Liver (tissue), 10 donors: ENCODE results near the gene ZNF700. TPM values are rescaled to one million over a fixed set of nuclear protein-coding genes. Genes with fewer than 3 reads are reported as not detected.

Experiments used
- DNase-seq: peaks from one replicate; pipeline ENCODE4 v3.0.0-alpha.2; 2017; ENCODE audit warnings: low spot score
- H3K27ac ChIP-seq, 2 donors: one replicate each; pipeline ENCODE4 v1.7.0; 2013; ENCODE audit warnings: inconsistent platforms in 2 of 2, low read length in 2 of 2, control low read depth in 1 of 2, low read depth in 1 of 2, mild to moderate bottlenecking in 1 of 2
- H3K27me3 ChIP-seq, 4 donors: one replicate each; pipeline versions ENCODE4 v1.6.1 to v1.7.0; 2013; ENCODE audit warnings: low read length in 3 of 4, inconsistent platforms in 1 of 4, mild to moderate bottlenecking in 1 of 4, moderate library complexity in 1 of 4; ENCODE audit not compliant: control insufficient read depth in 4 of 4, insufficient read depth in 4 of 4
- H3K36me3 ChIP-seq, 4 donors: one replicate each; pipeline versions ENCODE4 v1.6.1 to v1.7.0; 2013; ENCODE audit warnings: low read length in 3 of 4, mild to moderate bottlenecking in 3 of 4, low read depth in 1 of 4, moderate library complexity in 1 of 4; ENCODE audit not compliant: control insufficient read depth in 4 of 4, insufficient read depth in 3 of 4
- H3K4me1 ChIP-seq, 4 donors: one replicate each; pipeline versions ENCODE4 v1.6.1 to v1.7.0; 2013; ENCODE audit warnings: low read length in 3 of 4, mild to moderate bottlenecking in 3 of 4, moderate library complexity in 1 of 4; ENCODE audit not compliant: control insufficient read depth in 4 of 4, insufficient read depth in 4 of 4
- H3K4me3 ChIP-seq, 3 donors: one replicate each; pipeline versions ENCODE4 v1.6.1 to v1.7.0; 2013; ENCODE audit warnings: low read length in 3 of 3, control low read depth in 1 of 3, low read depth in 1 of 3, mild to moderate bottlenecking in 1 of 3
- H3K9ac ChIP-seq, 2 donors: one replicate each; pipeline ENCODE4 v1.7.0; 2013; ENCODE audit warnings: low read length in 2 of 2, mild to moderate bottlenecking in 2 of 2, moderate library complexity in 2 of 2, control low read depth in 1 of 2, low read depth in 1 of 2
- H3K9me3 ChIP-seq, 4 donors: one replicate each; pipeline versions ENCODE4 v1.6.1 to v1.7.0; 2013; ENCODE audit warnings: low read length in 3 of 4; ENCODE audit not compliant: control insufficient read depth in 4 of 4
- ATF3 ChIP-seq: IDR thresholded peaks from 2 replicates; pipeline ENCODE4 v1.6.1; 2016; ENCODE audit warnings: antibody characterized with exemption
- CTCF ChIP-seq: fragments of 150-350 bp; IDR thresholded peaks from 2 replicates; pipeline ENCODE4 v1.5.1; 2017; ENCODE audit warnings: improper control_type of control experiment, low read depth, low read length; ENCODE audit not compliant: missing input control
- EGR1 ChIP-seq, 2 donors: IDR thresholded peaks; 2 replicates each; pipeline ENCODE4 v1.6.1; 2016 to 2018; ENCODE audit warnings: antibody characterized with exemption in 2 of 2, low read depth in 2 of 2
- FOXA1 ChIP-seq: IDR thresholded peaks from 2 replicates; pipeline ENCODE4 v1.6.1; 2016; ENCODE audit warnings: antibody characterized with exemption
- FOXA2 ChIP-seq: IDR thresholded peaks from 2 replicates; pipeline ENCODE4 v1.6.1; 2016; ENCODE audit warnings: antibody characterized with exemption
- GABPA ChIP-seq, 2 donors: IDR thresholded peaks in 1 of 2; conservative IDR thresholded peaks in 1 of 2; 2 replicates each; pipeline ENCODE4 v1.6.1; 2016; ENCODE audit warnings: antibody characterized with exemption in 2 of 2, mild to moderate bottlenecking in 1 of 2, moderate library complexity in 1 of 2
- HNF4A ChIP-seq, 2 donors: conservative IDR thresholded peaks; 2 replicates each; pipeline ENCODE4 v1.6.1; 2016; ENCODE audit warnings: antibody characterized with exemption in 2 of 2, mild to moderate bottlenecking in 2 of 2
- HNF4G ChIP-seq: IDR thresholded peaks from 2 replicates; pipeline ENCODE4 v1.6.1; 2016; ENCODE audit warnings: antibody characterized with exemption
- JUND ChIP-seq, 2 donors: IDR thresholded peaks; 2 replicates each; pipeline ENCODE4 v1.6.1; 2016; ENCODE audit warnings: antibody characterized with exemption in 2 of 2
- NR2F2 ChIP-seq: IDR thresholded peaks from 2 replicates; pipeline ENCODE4 v1.6.1; 2016; ENCODE audit warnings: antibody characterized with exemption
- RAD21 ChIP-seq, 2 donors: IDR thresholded peaks; 2 replicates each; pipeline ENCODE4 v1.6.1; 2016; ENCODE audit warnings: antibody characterized with exemption in 2 of 2, mild to moderate bottlenecking in 2 of 2
- REST ChIP-seq: IDR thresholded peaks from 2 replicates; pipeline ENCODE4 v1.6.1; 2016; ENCODE audit warnings: antibody characterized with exemption, mild to moderate bottlenecking
- RXRA ChIP-seq, 2 donors: IDR thresholded peaks; 2 replicates each; pipeline ENCODE4 v1.6.1; 2017 to 2018; ENCODE audit warnings: antibody characterized with exemption in 2 of 2, mild to moderate bottlenecking in 1 of 2
- TAF1 ChIP-seq: conservative IDR thresholded peaks from 2 replicates; pipeline ENCODE4 v1.6.1; 2016; ENCODE audit warnings: antibody characterized with exemption, mild to moderate bottlenecking
- YY1 ChIP-seq: IDR thresholded peaks from 2 replicates; pipeline ENCODE4 v1.6.1; 2016; ENCODE audit warnings: antibody characterized with exemption, mild to moderate bottlenecking
- WGBS: extraction: QIAGEN DNeasy Blood & Tissue Kit; methylation state at CpG from one replicate; pipeline ENCODE4 v1.1.7; 2013; 5-methylcytosine and 5-hydroxymethylcytosine counted together
- polyA plus RNA-seq, 2 donors: library from polyadenylated mRNA; stranded (reverse) in 1 of 2; unstranded in 1 of 2; fragments of 200-250 nt in 1 of 2; fragments of >200 nt in 1 of 2; fragmentation: Nextera tagmentation in 1 of 2; extraction: Ambion mirVana in 1 of 2; gene quantifications; one replicate each; pipeline versions ENCODE4 v1.2.1 to v1.2.3, GENCODE V29; 2013 to 2015
- small RNA-seq: library from RNA; depleted of rRNA; stranded (forward); fragments of <200 nt; gene quantifications from one replicate; pipeline ENCODE3, GENCODE V24; 2014
- total RNA-seq, 2 donors: library from RNA; depleted of rRNA; stranded (reverse); fragments of >200 nt; gene quantifications; one replicate each; pipeline ENCODE4 v1.2.3, GENCODE V29; 2014
- TF ChIP-seq, protein P1 (sequence below): IDR thresholded peaks from 2 replicates; pipeline ENCODE4 v1.6.1; 2016; ENCODE audit warnings: antibody characterized with exemption
- TF ChIP-seq, protein P2 (sequence below): IDR thresholded peaks from 2 replicates; pipeline ENCODE4 v1.6.1; 2016; ENCODE audit warnings: antibody characterized with exemption
- donor health status: healthy.
- donor health status: healthy.
- donor health status: healthy.
- donor health status: healthy.
- donor health status: healthy.

ZNF700 gene
- total and polyA plus RNA-seq, 4 donors, result 3.1 to 13.7 (median 6.7) TPM

- 92% methylated on average over 1 of the region's 1 CpG for WGBS
- TF ChIP-seq YY1, result no peak
- TF ChIP-seq EGR1 (IDR thresholded peaks at IDR 0.05; ENCODE audit: low read depth in 2 of 2), result no peak
- TF ChIP-seq FOXA1, result no peak
- no peak for TF ChIP-seq ATF3
- no peak for TF ChIP-seq NR2F2
- TF ChIP-seq, protein P1, sequence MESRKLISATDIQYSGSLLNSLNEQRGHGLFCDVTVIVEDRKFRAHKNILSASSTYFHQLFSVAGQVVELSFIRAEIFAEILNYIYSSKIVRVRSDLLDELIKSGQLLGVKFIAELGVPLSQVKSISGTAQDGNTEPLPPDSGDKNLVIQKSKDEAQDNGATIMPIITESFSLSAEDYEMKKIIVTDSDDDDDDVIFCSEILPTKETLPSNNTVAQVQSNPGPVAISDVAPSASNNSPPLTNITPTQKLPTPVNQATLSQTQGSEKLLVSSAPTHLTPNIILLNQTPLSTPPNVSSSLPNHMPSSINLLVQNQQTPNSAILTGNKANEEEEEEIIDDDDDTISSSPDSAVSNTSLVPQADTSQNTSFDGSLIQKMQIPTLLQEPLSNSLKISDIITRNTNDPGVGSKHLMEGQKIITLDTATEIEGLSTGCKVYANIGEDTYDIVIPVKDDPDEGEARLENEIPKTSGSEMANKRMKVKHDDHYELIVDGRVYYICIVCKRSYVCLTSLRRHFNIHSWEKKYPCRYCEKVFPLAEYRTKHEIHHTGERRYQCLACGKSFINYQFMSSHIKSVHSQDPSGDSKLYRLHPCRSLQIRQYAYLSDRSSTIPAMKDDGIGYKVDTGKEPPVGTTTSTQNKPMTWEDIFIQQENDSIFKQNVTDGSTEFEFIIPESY, result no peak
- TF ChIP-seq, protein P2, sequence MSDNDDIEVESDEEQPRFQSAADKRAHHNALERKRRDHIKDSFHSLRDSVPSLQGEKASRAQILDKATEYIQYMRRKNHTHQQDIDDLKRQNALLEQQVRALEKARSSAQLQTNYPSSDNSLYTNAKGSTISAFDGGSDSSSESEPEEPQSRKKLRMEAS, result no peak
- no peak for TF ChIP-seq CTCF
- TF ChIP-seq HNF4G, result no peak
- TF ChIP-seq TAF1, result no peak
- TF ChIP-seq RAD21 (IDR thresholded peaks at IDR 0.05), result no peak
- no peak for TF ChIP-seq REST
- TF ChIP-seq FOXA2, result no peak
- TF ChIP-seq RXRA (IDR thresholded peaks at IDR 0.05), result no peak
- TF ChIP-seq HNF4A (conservative IDR thresholded peaks at IDR 0.05), result no peak
- no peak for TF ChIP-seq GABPA (IDR thresholded peaks at IDR 0.05 in 1 of 2, conservative IDR thresholded peaks at IDR 0.05 in 1 of 2)
- TF ChIP-seq JUND (IDR thresholded peaks at IDR 0.05), result no peak
- Histone ChIP-seq H3K9me3 (no peaks in the 10 kb centered on the region), H3K36me3 (no peaks in the 10 kb centered on the region), H3K27ac (no peak overlapping the region), H3K4me1 (no peaks in the 10 kb centered on the region), H3K27me3 (no peaks in the 10 kb centered on the region), H3K4me3 (no peak overlapping the region), H3K9ac (no peak overlapping the region)
- DNase-seq, result no peak
Measured at GRCh38 chr19:11995174-11995573, 70.3 kb downstream of the ZNF700 start.

Small RNA genes lying within 50 kb of the gene (small RNA-seq; reads per million reads assigned to genes)
- not detected for gene RNA5SP464

Other genes with a start within 250 kb of the ZNF700 start
- gene ZNF823, start 186.2 kb upstream of the ZNF700 start, total RNA-seq, result 1 to 10 TPM; 3.1 to 6.4 TPM
- gene ZNF823, start 186.2 kb upstream of the ZNF700 start, polyA plus RNA-seq, result 1 to 10 TPM; 2.4 to 3.0 TPM
- gene ZNF441, start 158.1 kb upstream of the ZNF700 start, total RNA-seq, result 1 to 10 TPM; 7.1 to 7.4 TPM
- 1 to 10 TPM; 1.8 to 4.2 TPM for gene ZNF441, start 158.1 kb upstream of the ZNF700 start, polyA plus RNA-seq
- gene ZNF491, start 126.6 kb upstream of the ZNF700 start, total RNA-seq, result 1 to 10 TPM in 1 of 2 donors, under 1 TPM in 1; 0.98 to 1.8 TPM
- under 1 TPM; 0.24 to 0.51 TPM for gene ZNF491, start 126.6 kb upstream of the ZNF700 start, polyA plus RNA-seq
- 1 to 10 TPM; 7.2 to 8.5 TPM for gene ZNF440, start 110.8 kb upstream of the ZNF700 start, total RNA-seq
- 1 to 10 TPM; 1.3 to 1.5 TPM for gene ZNF440, start 110.8 kb upstream of the ZNF700 start, polyA plus RNA-seq
- gene ZNF439, start 76.4 kb upstream of the ZNF700 start, total RNA-seq, result 1 to 10 TPM; 2.0 to 2.4 TPM
- under 1 TPM; 0.33 to 0.61 TPM for gene ZNF439, start 76.4 kb upstream of the ZNF700 start, polyA plus RNA-seq
- 10 to 100 TPM; 11.8 to 12.0 TPM for gene ZNF69, start 37.3 kb upstream of the ZNF700 start, total RNA-seq
- 1 to 10 TPM; 2.5 to 5.9 TPM for gene ZNF69, start 37.3 kb upstream of the ZNF700 start, polyA plus RNA-seq
- 1 to 10 TPM; 1.3 TPM for gene ZNF763, start 39.9 kb downstream of the ZNF700 start, total RNA-seq
- under 1 TPM; 0.31 to 0.54 TPM for gene ZNF763, start 39.9 kb downstream of the ZNF700 start, polyA plus RNA-seq
- 1 to 10 TPM; 1.8 to 4.7 TPM for gene ZNF433, start 110.6 kb downstream of the ZNF700 start, total RNA-seq
- 1 to 10 TPM; 1.3 to 3.2 TPM for gene ZNF433, start 110.6 kb downstream of the ZNF700 start, polyA plus RNA-seq
- under 1 TPM; 0.25 to 0.33 TPM for gene ZNF878, start 127.9 kb downstream of the ZNF700 start, total RNA-seq
- gene ZNF878, start 127.9 kb downstream of the ZNF700 start, polyA plus RNA-seq, result not detected
- 1 to 10 TPM; 4.4 to 5.6 TPM for gene ZNF844, start 139.6 kb downstream of the ZNF700 start, total RNA-seq
- 1 to 10 TPM in 1 of 2 donors, under 1 TPM in 1; 0.72 to 1.4 TPM for gene ZNF844, start 139.6 kb downstream of the ZNF700 start, polyA plus RNA-seq
- gene ZNF20, start 215.2 kb downstream of the ZNF700 start, total RNA-seq, result 1 to 10 TPM; 1.2 to 1.8 TPM
- 1 to 10 TPM in 1 of 2 donors, under 1 TPM in 1; 0.13 to 1.0 TPM for gene ZNF20, start 215.2 kb downstream of the ZNF700 start, polyA plus RNA-seq
- gene ZNF625, start 231.6 kb downstream of the ZNF700 start, total RNA-seq, result 1 to 10 TPM; 2.5 to 3.8 TPM
- gene ZNF625, start 231.6 kb downstream of the ZNF700 start, polyA plus RNA-seq, result under 1 TPM in 1 of 2 donors, not detected in 1; 0.20 TPM
- 1 to 10 TPM; 4.5 to 5.8 TPM for gene ZNF136, start 238.0 kb downstream of the ZNF700 start, total RNA-seq
- 1 to 10 TPM in 1 of 2 donors, under 1 TPM in 1; 0.92 to 2.1 TPM for gene ZNF136, start 238.0 kb downstream of the ZNF700 start, polyA plus RNA-seq